SHP77 (cell line): ENCODE data around the gene CYP2E1.
"Not testable (repeated sequence)": the region's sequence is repeated elsewhere in the genome, so short reads cannot be mapped to it uniquely, and the experiment has no call there.

Experiments
- DNase-seq, 2 experiments: peaks; one replicate each; lab custom pipeline; 2025; lab: John Stamatoyannopoulos, UW

Gene CYP2E1

GRCh38 chr10:133528845-133529575 is 1.8 kb downstream of the CYP2E1 start:
- DNase-seq = no peak

- no peak for DNase-seq
Observed at GRCh38 chr10:133529576-133529946, 2.4 kb downstream of the CYP2E1 start.

- DNase-seq = no peak
Observed at GRCh38 chr10:133530506-133530905, 3.3 kb downstream of the CYP2E1 start.

GRCh38 chr10:133532871-133533270 is 5.7 kb downstream of the CYP2E1 start:
- no peak for DNase-seq

- no peak for DNase-seq
Observed at GRCh38 chr10:133534417-133534816, 7.3 kb downstream of the CYP2E1 start.

- DNase-seq = no peak
Observed at GRCh38 chr10:133536198-133536597, 9.0 kb downstream of the CYP2E1 start.

GRCh38 chr10:133537546-133538545 is 10.7 kb downstream of the CYP2E1 start:
- DNase-seq = no peak

GRCh38 chr10:133541441-133541975 is 14.3 kb downstream of the CYP2E1 start:
- not testable (repeated sequence) for DNase-seq

- DNase-seq = no peak
Observed at GRCh38 chr10:133544506-133544905, 17.3 kb downstream of the CYP2E1 start.

- no peak for DNase-seq
Observed at GRCh38 chr10:133554600-133554999, 27.4 kb downstream of the CYP2E1 start.

- DNase-seq = no peak
Observed at GRCh38 chr10:133555521-133555920, 28.4 kb downstream of the CYP2E1 start.

GRCh38 chr10:133557381-133557780 is 30.2 kb downstream of the CYP2E1 start:
- no peak for DNase-seq

GRCh38 chr10:133559216-133559615 is 32.1 kb downstream of the CYP2E1 start:
- no peak for DNase-seq

- no peak for DNase-seq
Observed at GRCh38 chr10:133564816-133565215, 37.7 kb downstream of the CYP2E1 start.

GRCh38 chr10:133565441-133566294 is 38.5 kb downstream of the CYP2E1 start, which contains the start of gene SYCE1:
TSS of gene SYCE1 (minus strand) at chr10:133565583. CDS start at chr10:133565529, 54 bp downstream.
- no peak for DNase-seq

- DNase-seq = no peak
Observed at GRCh38 chr10:133567119-133567518, 40.0 kb downstream of the CYP2E1 start.

GRCh38 chr10:133567609-133568286 is 40.6 kb downstream of the CYP2E1 start:
- no peak for DNase-seq

GRCh38 chr10:133568287-133568614 is 41.1 kb downstream of the CYP2E1 start:
- no peak for DNase-seq

GRCh38 chr10:133568831-133569527 is 41.8 kb downstream of the CYP2E1 start:
- not testable (repeated sequence) for DNase-seq

- DNase-seq = not testable (repeated sequence)
Observed at GRCh38 chr10:133569801-133570200, 42.6 kb downstream of the CYP2E1 start.
